Panc1 (cell line): ENCODE results near the gene CALHM1. TPM values are rescaled to one million over a fixed set of nuclear protein-coding genes. Genes with fewer than 3 reads are reported as not detected.

Experiments used
- ATAC-seq: fragments of 200-7000 bp; cut with Tn5 transposase; 2 replicates; pipeline ENCODE4 v1.9.1; 2020; ENCODE audit warnings: mild to moderate bottlenecking, moderate library complexity
- BruUV-seq: library from RNA; stranded (reverse); fragments of 400-500 nt; replicated peaks from 2 replicates; lab custom pipeline; 2021; lab: Mats Ljungman, UMichigan
- CTCF ChIA-PET: fragments of 300-600 bp; sonication (Branson Sonifier 250); formaldehyde crosslinking; loops from one replicate; lab custom pipeline; 2022; ENCODE audit warnings: antibody characterized with exemption; lab: Charles Lee
- POLR2A ChIA-PET: fragments of 300-600 bp; sonication (Branson Sonifier 250); formaldehyde crosslinking; loops from one replicate; lab custom pipeline; 2022; ENCODE audit warnings: antibody characterized with exemption; lab: Charles Lee
- DNase-seq: peaks from one replicate; pipeline ENCODE4 v3.0.0-alpha.2; 2010; ENCODE audit warnings: low read depth, low spot score
- H3K27ac ChIP-seq: 2 replicates; pipeline ENCODE4 v1.5.1; 2011; ENCODE audit warnings: mild to moderate bottlenecking, low read length, inconsistent platforms
- H3K27me3 ChIP-seq: fragments of 200-500 bp; sonication (Bioruptor generic); 2 replicates; pipeline ENCODE4 v1.6.0; 2014; ENCODE audit warnings: low read length, inconsistent platforms; ENCODE audit not compliant: control insufficient read depth, insufficient read depth
- H3K36me3 ChIP-seq: fragments of 200-500 bp; sonication (Bioruptor generic); 2 replicates; pipeline ENCODE4 v1.5.1; 2014; ENCODE audit warnings: inconsistent platforms, mild to moderate bottlenecking, low read length, moderate library complexity; ENCODE audit not compliant: control insufficient read depth, insufficient read depth
- H3K4me1 ChIP-seq: 2 replicates; pipeline ENCODE4 v1.5.1; 2011; ENCODE audit warnings: inconsistent platforms, mild to moderate bottlenecking, low read length, moderate library complexity; ENCODE audit not compliant: control insufficient read depth, insufficient read depth
- H3K4me3 ChIP-seq, 2 experiments: 2 replicates each; pipeline ENCODE4 v1.5.1; 2011 to 2012; ENCODE audit warnings: low read depth in 2 of 2, low read length in 2 of 2, mild to moderate bottlenecking in 2 of 2, inconsistent platforms in 1 of 2, moderate library complexity in 1 of 2
- H3K9me3 ChIP-seq: fragments of 200-500 bp; sonication (Bioruptor generic); 2 replicates; pipeline ENCODE4 v1.5.1; 2014; ENCODE audit warnings: low read depth, mild to moderate bottlenecking, inconsistent platforms, low read length, moderate library complexity; ENCODE audit not compliant: control insufficient read depth, insufficient read depth
- POLR2AphosphoS5 ChIP-seq: IDR thresholded peaks from 2 replicates; pipeline ENCODE4 v1.6.1; 2012; ENCODE audit warnings: mild to moderate bottlenecking, low read depth, low read length, moderate library complexity
- SIN3A ChIP-seq: IDR thresholded peaks from 2 replicates; pipeline ENCODE4 v1.6.1; 2012; ENCODE audit warnings: low read depth, mild to moderate bottlenecking, low read length, moderate library complexity, borderline replicate concordance; ENCODE audit not compliant: insufficient read depth
- TCF7L2 ChIP-seq: IDR thresholded peaks from 2 replicates; pipeline ENCODE4 v1.6.1; 2011; ENCODE audit warnings: mild to moderate bottlenecking, low read depth, low read length, inconsistent platforms
- in situ Hi-C: cut with HindIII; loops from 2 replicates; pipeline ENCODE4 v1.10.0; 2016; ENCODE audit warnings: low sequenced_read_pairs, low pct_unique_long_range_greater_than_20kb
- intact Hi-C: fragments of 100-400 bp; cut with micrococcal nuclease; formaldehyde crosslinking; loops from one replicate; pipeline ENCODE4 v1.10.0; 2022; ENCODE audit not compliant: unreplicated experiment
- total RNA-seq: library from RNA; stranded (reverse); gene quantifications from one replicate; pipeline ENCODE4 v1.2.1, GENCODE V29; 2021; ENCODE audit not compliant: unreplicated experiment
- TF ChIP-seq, protein P1 (sequence below): fragments of 450-650 bp; IDR thresholded peaks from 2 replicates; pipeline ENCODE4 v1.5.1; 2017; ENCODE audit warnings: mild to moderate bottlenecking
- TF ChIP-seq, protein P2 (sequence below), 2 experiments: IDR thresholded peaks; 2 replicates each; pipeline ENCODE4 v1.6.1; 2011 to 2012; ENCODE audit warnings: low read depth in 2 of 2, control low read depth in 1 of 2, low read length in 1 of 2, mild to moderate bottlenecking in 1 of 2, moderate library complexity in 1 of 2; ENCODE audit not compliant: insufficient read depth in 1 of 2

Gene CALHM1
- total RNA-seq, 1 experiment from 2014 or later: not detected

DNA sequence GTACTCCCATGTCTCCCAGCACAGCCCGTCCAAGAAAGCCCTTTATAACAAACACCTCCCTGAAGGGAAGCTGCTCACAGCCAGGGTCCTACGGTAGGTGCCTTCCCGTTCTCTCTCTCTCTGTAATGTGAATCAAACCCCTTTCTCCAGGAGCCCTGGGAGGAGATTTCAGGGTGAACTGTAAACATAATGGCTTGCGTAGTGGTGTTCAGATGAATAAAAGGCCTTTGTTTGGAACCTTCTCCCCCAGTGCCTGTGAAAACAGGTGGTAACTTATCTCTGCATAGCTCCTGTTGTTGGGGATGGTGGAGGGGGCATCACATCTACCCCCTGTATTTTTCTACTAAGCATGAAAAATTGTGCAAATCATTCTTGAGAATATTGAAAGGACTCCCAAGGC is 18.9 kb downstream of the CALHM1 start:
- CTCF ChIA-PET: no interaction called here
- TSS peak; percentile 35 for BruUV-seq
- no peak for ATAC-seq
- peaks cover 46% of the 10 kb centered on the region for H3K36me3 ChIP-seq
- no peaks in the 10 kb centered on the region for H3K27me3 ChIP-seq
- POLR2A ChIA-PET: no interaction called here
- H3K27ac ChIP-seq: no peak overlapping the region
- TF ChIP-seq SIN3A: no peak
- TF ChIP-seq POLR2AphosphoS5: no peak
- TF ChIP-seq, protein P1, sequence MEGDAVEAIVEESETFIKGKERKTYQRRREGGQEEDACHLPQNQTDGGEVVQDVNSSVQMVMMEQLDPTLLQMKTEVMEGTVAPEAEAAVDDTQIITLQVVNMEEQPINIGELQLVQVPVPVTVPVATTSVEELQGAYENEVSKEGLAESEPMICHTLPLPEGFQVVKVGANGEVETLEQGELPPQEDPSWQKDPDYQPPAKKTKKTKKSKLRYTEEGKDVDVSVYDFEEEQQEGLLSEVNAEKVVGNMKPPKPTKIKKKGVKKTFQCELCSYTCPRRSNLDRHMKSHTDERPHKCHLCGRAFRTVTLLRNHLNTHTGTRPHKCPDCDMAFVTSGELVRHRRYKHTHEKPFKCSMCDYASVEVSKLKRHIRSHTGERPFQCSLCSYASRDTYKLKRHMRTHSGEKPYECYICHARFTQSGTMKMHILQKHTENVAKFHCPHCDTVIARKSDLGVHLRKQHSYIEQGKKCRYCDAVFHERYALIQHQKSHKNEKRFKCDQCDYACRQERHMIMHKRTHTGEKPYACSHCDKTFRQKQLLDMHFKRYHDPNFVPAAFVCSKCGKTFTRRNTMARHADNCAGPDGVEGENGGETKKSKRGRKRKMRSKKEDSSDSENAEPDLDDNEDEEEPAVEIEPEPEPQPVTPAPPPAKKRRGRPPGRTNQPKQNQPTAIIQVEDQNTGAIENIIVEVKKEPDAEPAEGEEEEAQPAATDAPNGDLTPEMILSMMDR: no peak
- TF ChIP-seq, protein P2, sequence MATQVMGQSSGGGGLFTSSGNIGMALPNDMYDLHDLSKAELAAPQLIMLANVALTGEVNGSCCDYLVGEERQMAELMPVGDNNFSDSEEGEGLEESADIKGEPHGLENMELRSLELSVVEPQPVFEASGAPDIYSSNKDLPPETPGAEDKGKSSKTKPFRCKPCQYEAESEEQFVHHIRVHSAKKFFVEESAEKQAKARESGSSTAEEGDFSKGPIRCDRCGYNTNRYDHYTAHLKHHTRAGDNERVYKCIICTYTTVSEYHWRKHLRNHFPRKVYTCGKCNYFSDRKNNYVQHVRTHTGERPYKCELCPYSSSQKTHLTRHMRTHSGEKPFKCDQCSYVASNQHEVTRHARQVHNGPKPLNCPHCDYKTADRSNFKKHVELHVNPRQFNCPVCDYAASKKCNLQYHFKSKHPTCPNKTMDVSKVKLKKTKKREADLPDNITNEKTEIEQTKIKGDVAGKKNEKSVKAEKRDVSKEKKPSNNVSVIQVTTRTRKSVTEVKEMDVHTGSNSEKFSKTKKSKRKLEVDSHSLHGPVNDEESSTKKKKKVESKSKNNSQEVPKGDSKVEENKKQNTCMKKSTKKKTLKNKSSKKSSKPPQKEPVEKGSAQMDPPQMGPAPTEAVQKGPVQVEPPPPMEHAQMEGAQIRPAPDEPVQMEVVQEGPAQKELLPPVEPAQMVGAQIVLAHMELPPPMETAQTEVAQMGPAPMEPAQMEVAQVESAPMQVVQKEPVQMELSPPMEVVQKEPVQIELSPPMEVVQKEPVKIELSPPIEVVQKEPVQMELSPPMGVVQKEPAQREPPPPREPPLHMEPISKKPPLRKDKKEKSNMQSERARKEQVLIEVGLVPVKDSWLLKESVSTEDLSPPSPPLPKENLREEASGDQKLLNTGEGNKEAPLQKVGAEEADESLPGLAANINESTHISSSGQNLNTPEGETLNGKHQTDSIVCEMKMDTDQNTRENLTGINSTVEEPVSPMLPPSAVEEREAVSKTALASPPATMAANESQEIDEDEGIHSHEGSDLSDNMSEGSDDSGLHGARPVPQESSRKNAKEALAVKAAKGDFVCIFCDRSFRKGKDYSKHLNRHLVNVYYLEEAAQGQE (IDR thresholded peaks at IDR 0.05; ENCODE audit: insufficient read depth in 1 of 2, low read depth in 2 of 2, low read length in 1 of 2): no peak
- no peak for TF ChIP-seq TCF7L2
- no peak for DNase-seq
- no peaks in the 10 kb centered on the region for H3K4me1 ChIP-seq
- H3K9me3 ChIP-seq: no peaks in the 10 kb centered on the region
- in situ Hi-C loops: no loop called here
- intact Hi-C loops: no loop called here
- H3K4me3 ChIP-seq: no peak overlapping the region

DNA sequence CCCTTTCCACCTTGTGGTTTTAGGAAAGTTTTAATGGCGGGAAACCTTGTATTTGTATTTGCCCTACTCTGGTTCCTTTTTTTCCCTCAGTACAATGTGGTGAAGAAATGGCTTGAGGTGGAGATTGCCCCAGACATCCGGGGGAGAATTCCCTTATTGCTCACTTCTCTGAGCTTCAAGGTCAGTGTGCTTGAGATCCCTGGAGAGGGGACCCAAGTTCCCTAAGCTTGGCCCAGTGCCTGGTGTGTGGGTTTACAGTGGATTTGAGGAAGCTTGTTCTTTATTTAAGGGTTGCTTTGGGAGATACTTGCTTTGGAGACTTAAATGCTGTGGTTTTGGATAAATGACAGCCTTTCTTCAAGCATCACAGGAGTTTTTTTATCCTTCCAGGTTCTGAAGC is 24.8 kb downstream of the CALHM1 start:
- in situ Hi-C loops: no loop called here
- TF ChIP-seq TCF7L2 (no peak), SIN3A (no peak), POLR2AphosphoS5 (no peak)
- TF ChIP-seq, protein P1: no peak
- TF ChIP-seq, protein P2 (IDR thresholded peaks at IDR 0.05; ENCODE audit: insufficient read depth in 1 of 2, low read depth in 2 of 2, low read length in 1 of 2): no peak
- ChIA-PET POLR2A (no interaction called here), CTCF (no interaction called here)
- BruUV-seq: no TSS peak
- no peaks in the 10 kb centered on the region for H3K9me3 ChIP-seq
- ATAC-seq (no peak), DNase-seq (no peak)
- intact Hi-C loops: no loop called here
- H3K36me3 ChIP-seq: peaks cover 34% of the 10 kb centered on the region
- no peak overlapping the region for H3K27ac ChIP-seq
- H3K4me1 ChIP-seq: no peaks in the 10 kb centered on the region
- no peak overlapping the region for H3K4me3 ChIP-seq
- H3K27me3 ChIP-seq: no peaks in the 10 kb centered on the region
